ENCODE measurements around the gene CASR. TPM values are rescaled to one million over a fixed set of nuclear protein-coding genes. Genes with fewer than 3 reads are reported as not detected.

CASR gene
- total RNA-seq, 1 experiment from 2014 or later: 0.02 TPM

GRCh38 chr3:122235147-122235546 lies 51.7 kb downstream of the CASR start:
- H3K9me3 ChIP-seq (ENCODE audit: control insufficient read depth, low read depth, low read length): no peaks in the 10 kb centered on the region
- WGBS (ENCODE audit: extremely low coverage, insufficient read length, low lambda C conversion rate): no CpG with 5 or more reads among the region's 3 CpGs
- no peak overlapping the region for H4K5ac ChIP-seq (ENCODE audit: insufficient read length, low read depth, low read length)
- no peak for TF ChIP-seq CTCF (conservative IDR thresholded peaks at IDR 0.05)
- H3K4me2 ChIP-seq (ENCODE audit: insufficient read depth, insufficient read length, low read length): no peak overlapping the region
- H3K27ac ChIP-seq (ENCODE audit: insufficient read length, low read depth, low read length): no peak overlapping the region
- H3K23me2 ChIP-seq (ENCODE audit: insufficient read length, low read depth, low read length, poor library complexity, severe bottlenecking): no peaks in the 10 kb centered on the region
- no peak overlapping the region for H3K14ac ChIP-seq (ENCODE audit: insufficient read depth, low read length)
- no peak overlapping the region for H2BK12ac ChIP-seq (ENCODE audit: insufficient read length, low read depth, low read length)
- peaks cover 0 to 5% of the 10 kb centered on the region in 2 experiments; a peak in 2 of 4 replicates for H3K4me1 Mint-ChIP-seq
- no peak overlapping the region for H4K91ac ChIP-seq (ENCODE audit: insufficient read length, low read depth, low read length)
- no peak overlapping the region for H3K4me3 Mint-ChIP-seq
- no peak overlapping the region for H2BK15ac ChIP-seq (ENCODE audit: low read depth, low read length)
- no peaks in the 10 kb centered on the region; the same call in 1 of the 2 replicates for H3K4me1 ChIP-seq (ENCODE audit: insufficient read depth, low read length)
- H2AFZ ChIP-seq (ENCODE audit: low read length): no peak overlapping the region
- H4K8ac ChIP-seq (replicated peaks; ENCODE audit: insufficient read length, low read depth, low read length): no peak overlapping the region
- no peak overlapping the region for H3K9ac ChIP-seq (ENCODE audit: extremely low read depth, insufficient read length, low read length)
- no peak overlapping the region for H3K27ac Mint-ChIP-seq
- no peak overlapping the region for H3K56ac ChIP-seq (ENCODE audit: insufficient read length, low read depth, low read length)
- H3K18ac ChIP-seq (ENCODE audit: insufficient read length, low read depth, low read length): no peak overlapping the region
- H3K23ac ChIP-seq (ENCODE audit: insufficient read length, low read depth, low read length): no peak overlapping the region
- H3K27me3 Mint-ChIP-seq (ENCODE audit: low read depth): peaks cover 3% of the 10 kb centered on the region; the same call in 1 of the 2 replicates
- no peaks in the 10 kb centered on the region for H3K27me3 ChIP-seq (ENCODE audit: insufficient read depth, low read length)
- H2BK5ac ChIP-seq (ENCODE audit: insufficient read length, low read length): no peak overlapping the region
- H3K9me3 Mint-ChIP-seq: no peaks in the 10 kb centered on the region; a peak in 1 of 5 replicates
- no peak for DNase-seq
- no peaks in the 10 kb centered on the region for H4K20me1 ChIP-seq (ENCODE audit: control insufficient read depth, insufficient read depth, insufficient read length)
- no peaks in the 10 kb centered on the region for H3K79me2 ChIP-seq (ENCODE audit: insufficient read depth, low read length)
- H2BK20ac ChIP-seq (ENCODE audit: low read depth, low read length, poor library complexity, severe bottlenecking): no peak overlapping the region
- H2BK120ac ChIP-seq (ENCODE audit: low read depth, low read length, poor library complexity, severe bottlenecking): no peak overlapping the region
- H3K36me3 Mint-ChIP-seq (ENCODE audit: insufficient read depth in 1 of 3, low read depth in 3 of 3): no peaks in the 10 kb centered on the region
- H2AK5ac ChIP-seq (ENCODE audit: insufficient read length, low read length): no peak overlapping the region
- H3K79me1 ChIP-seq (ENCODE audit: insufficient read depth, low read depth, low read length, poor library complexity, severe bottlenecking): no peaks in the 10 kb centered on the region
- H3K4ac ChIP-seq (ENCODE audit: low read depth, low read length): no peak overlapping the region
- no peak overlapping the region for H3T11ph ChIP-seq (ENCODE audit: low read length)
